Keratinocyte (primary cell): Measurements from ENCODE around the gene EHMT1.
A peak's percentile ranks its signal among the peaks of the same experiment; 100 is the strongest.

Experiments used
- CTCF ChIP-seq, 3 experiments: IDR thresholded peaks in 1 of 3; conservative IDR thresholded peaks in 1 of 3; optimal IDR thresholded peaks in 1 of 3; 2 replicates in 2 of 3; 3 replicates in 1 of 3; pipeline versions ENCODE3 to v1.5.1; 2011; ENCODE audit warnings: low read length in 3 of 3, mild to moderate bottlenecking in 3 of 3, moderate library complexity in 2 of 3, control low read depth in 1 of 3, inconsistent platforms in 1 of 3; ENCODE audit not compliant: insufficient read depth in 2 of 3; ENCODE audit errors: extremely low read depth in 1 of 3
- EZH2 ChIP-seq: IDR thresholded peaks from one replicate; pipeline ENCODE4 v1.6.1; 2012; ENCODE audit warnings: inconsistent platforms, mild to moderate bottlenecking, low read length, moderate library complexity

GRCh38 chr9:137590469-137591383 is 28.1 kb upstream of the EHMT1 start, which contains the start of gene ZMYND19:
- peak in 1 of 3 experiments; percentile 5 for TF ChIP-seq CTCF (optimal IDR thresholded peaks at IDR 0.05 in 1 of 3, IDR thresholded peaks at IDR 0.05 in 1 of 3, conservative IDR thresholded peaks at IDR 0.05 in 1 of 3; ENCODE audit: extremely low read depth in 1 of 3, insufficient read depth in 2 of 3, low read length in 3 of 3)
- TF ChIP-seq EZH2 = no peak
